T-helper 2 cell (primary cell): ENCODE data around the gene PTPRG.

ENCODE experiments used
- DNase-seq, 5 experiments: peaks; one replicate each; pipeline versions ENCODE4 v3.0.0 to v3.0.0-alpha.2; 2012 to 2022

PTPRG gene

GRCh38 chr3:61620073-61620472 lies 58.7 kb downstream of the PTPRG start:
- no peak for DNase-seq

DNA sequence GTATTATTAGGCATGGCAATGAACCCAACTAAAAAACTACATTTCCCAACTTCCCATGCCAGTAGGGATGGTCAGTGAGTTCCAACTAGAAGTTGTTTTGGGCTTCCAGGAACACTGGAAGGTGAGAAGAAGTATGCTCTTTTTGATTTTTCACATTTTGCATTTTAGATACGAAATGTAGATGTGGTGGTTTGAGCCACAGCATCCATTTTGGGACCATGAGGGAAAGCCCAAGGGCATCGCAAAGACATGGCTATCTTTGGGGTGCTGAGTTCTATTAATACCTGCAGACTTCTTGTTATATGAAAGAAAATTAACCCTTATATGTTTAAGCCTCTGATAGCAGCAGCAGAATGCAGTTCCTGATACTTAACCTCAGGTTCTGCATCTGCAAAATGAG lies 62.9 kb downstream of the PTPRG start:
- no peak for DNase-seq

DNA sequence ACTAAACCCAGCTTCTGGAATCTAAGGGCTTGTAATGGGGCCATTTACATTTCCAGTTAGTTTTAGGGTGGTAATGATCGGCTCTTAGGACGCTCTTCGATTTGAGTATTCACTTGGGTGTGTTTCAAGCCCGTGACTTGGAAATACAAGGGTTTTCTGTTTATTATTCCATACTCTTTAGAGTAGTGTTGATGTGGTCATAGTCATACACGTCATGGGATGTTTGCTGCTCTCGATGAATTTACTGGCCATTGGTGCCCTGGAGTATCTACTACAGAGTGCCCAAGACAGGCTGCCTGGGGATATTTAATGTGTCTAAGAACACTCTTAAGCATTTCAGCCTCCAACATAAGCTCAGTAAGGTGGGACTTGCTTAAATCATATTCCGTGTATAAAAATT lies 64.1 kb downstream of the PTPRG start:
- no peak for DNase-seq

- DNase-seq, result no peak
Observed at GRCh38 chr3:61626484-61626883, 65.1 kb downstream of the PTPRG start.

GRCh38 chr3:61627768-61628185 lies 66.4 kb downstream of the PTPRG start:
- DNase-seq, result no peak

DNA sequence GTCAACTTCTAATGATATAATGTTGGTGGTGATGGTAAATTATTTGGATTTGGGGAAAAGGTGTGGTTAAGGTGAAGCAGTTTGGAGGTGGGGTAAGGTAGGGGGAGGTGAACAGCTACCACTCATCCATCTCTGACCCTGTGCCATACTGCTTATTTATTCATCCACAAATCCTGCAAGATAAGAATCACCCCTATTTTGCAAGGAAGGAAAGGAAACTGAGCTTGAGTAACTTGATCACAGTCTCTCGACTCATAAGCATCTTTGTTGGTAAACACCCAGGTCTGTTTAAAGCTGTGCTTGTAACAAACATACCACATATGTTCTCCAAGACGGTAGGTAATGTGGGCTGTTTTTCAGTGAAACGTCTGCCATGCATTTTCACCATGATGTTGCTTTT lies 67.3 kb downstream of the PTPRG start:
- DNase-seq, result no peak

DNA sequence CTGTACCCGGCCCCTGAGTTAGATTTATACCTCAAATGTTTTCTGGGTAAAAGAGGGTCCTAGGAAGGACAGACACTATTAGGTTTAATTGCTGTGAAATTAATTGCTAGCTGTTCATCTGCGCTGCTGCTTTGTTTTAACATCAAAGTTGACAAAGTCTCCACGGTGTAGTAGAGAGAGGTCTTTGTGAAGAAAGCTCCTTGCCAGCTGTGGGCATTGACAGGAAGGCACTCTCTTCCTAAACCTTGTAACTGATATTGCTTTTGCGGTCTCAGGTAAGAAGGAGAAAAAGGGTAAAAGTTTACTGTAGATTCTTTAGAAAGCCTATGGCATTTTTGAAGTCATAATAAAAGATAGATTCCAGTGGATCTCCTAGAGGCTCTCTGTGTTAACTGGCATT lies 68.1 kb downstream of the PTPRG start:
- no peak for DNase-seq

- no peak for DNase-seq
Observed at GRCh38 chr3:61631108-61631769, 69.9 kb downstream of the PTPRG start.

DNA sequence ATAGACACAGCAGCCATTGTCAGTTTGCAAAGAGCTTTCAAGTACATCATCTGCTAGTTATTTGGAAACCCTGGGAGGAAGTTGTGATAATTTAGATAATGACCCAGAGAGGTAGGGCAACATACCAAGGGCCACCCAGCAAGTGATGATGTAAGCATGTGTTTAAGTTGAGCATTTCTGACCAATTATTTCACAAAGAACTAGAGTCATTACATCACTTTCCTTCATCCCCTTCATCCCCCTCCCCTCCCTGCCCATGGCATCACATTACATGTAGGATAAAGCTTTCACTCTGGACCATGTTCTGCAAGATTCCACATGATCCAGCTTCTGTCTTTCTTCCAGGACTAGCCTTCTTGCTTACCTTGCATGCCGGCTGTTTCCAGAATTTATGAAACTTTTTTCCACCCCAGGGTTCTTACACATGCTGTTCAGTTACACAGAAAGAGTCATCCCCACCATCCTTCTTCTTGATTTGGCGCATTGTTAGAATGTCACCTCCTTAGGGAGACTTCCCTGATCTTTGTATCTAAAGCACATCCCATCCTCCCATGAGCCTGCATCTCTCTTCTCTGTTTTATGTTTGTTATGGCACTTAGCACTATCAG lies 71.3 kb downstream of the PTPRG start:
- no peak for DNase-seq

GRCh38 chr3:61634678-61635077 lies 73.3 kb downstream of the PTPRG start:
- DNase-seq, result no peak

DNA sequence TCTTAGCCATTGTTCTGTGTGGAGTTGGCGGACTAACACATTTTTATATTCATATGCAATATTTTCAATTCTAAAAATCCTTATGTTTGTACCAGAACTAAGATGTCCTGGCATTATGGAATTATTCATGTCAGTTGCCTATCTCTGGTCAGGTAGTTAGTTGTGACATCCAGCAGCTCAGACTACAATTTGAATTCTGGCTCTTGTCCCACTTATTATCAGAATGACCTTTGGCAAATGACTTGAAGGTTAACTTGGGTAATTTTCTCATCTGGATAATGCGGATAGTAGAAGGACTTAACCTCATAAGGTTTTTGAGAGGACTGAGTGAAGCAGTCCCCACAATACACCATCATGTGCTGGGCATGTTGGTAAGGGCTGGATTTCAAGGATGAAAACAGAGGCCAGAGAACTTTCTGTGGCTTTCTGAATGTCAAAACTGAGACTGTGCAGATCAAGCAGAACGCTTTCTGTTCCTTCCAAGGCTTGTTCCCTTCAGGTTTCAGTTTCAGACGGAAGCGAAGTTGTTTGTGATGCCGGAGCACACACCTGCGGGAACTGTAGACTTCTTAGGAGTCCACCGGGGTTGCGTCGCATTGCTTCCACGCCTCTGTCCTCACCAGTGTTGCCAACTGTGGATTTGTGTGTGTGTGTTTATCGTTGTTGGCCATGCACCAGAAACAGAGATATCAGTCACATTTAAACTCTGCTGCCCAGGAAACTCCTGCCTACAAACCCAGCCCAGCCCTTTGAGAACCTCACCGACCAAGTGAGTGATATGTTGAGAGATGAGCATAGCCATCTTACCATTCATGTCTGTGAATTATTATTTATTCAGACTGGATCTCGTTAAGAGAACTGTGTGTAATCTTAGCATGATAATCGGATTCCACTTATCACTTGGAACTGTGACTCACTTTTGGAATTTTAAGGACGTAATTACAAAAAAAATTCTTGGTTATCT lies 76.0 kb downstream of the PTPRG start:
- no peak for DNase-seq

DNA sequence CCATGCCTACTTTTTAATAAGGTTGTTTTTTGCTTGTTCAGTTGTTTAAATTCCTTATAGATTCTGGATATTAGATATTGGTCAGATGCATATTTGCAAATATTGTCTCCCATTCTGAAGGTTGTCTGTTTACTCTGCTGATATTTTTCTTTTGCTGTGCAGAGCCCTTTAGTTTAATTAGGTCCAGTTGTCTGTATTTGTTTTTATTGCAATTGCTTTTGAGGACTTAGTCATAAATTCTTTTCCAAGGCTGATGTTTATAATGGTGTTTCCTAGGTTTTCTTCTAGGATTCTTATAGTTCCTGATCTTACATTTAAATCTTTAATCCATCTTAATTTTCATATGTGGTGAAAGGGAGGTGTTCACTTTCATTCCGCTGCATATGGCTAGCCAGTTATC lies 77.4 kb downstream of the PTPRG start:
- no peak for DNase-seq

DNA sequence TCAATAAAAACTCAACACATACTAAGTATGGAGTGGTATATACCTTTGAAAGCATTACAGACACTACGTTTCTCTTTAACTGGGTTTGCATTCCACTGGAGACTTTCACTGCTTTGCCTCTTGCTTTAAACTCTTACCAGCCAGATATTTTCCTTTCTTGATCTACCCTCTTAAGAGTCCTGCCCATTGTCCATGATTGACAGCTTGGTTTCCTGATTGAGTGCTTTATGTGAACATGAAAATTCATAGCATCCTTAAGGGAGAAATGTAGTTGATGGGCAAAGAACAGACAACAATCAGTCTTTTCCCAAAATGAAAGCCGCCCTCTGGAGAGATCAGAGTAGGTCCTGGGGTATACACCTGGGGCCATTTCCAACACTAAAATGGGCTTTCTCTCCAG lies 78.6 kb downstream of the PTPRG start:
- no peak for DNase-seq

- DNase-seq, result no peak
Observed at GRCh38 chr3:61645148-61645547, 83.8 kb downstream of the PTPRG start.

GRCh38 chr3:61646360-61646759 lies 85.0 kb downstream of the PTPRG start:
- no peak for DNase-seq

DNA sequence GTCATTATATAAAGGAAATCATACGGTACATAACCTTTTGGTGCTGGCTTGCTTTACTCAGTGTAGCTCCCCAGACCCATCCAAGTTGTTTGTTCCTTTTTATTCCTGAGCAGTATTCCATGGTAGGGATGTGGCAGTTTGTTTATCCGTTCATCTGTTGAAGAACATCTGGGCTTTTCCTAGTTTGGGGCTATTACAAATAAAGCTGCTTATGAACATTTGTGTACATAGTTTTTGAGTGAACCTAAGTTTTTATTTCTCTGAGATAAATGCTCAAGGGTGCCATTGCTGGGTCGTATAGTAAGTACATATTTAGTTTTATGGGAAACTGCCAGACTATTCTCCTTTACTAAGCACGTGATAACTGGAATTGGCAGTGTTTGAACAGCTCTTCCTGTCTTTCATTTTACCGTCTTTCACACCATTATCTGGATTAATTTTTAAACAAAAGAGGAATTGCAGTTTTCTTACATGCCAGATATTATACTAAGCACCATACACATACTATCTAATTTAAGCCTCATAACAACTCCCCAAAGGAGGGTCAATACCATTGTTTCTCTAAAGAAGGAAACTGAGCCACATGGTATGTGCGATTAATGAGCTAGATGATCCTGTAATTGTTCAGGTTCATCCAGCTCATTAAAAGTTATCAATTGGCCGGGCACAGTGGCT lies 85.6 kb downstream of the PTPRG start:
- DNase-seq, result no peak

- DNase-seq, result no peak
Observed at GRCh38 chr3:61648481-61648880, 87.1 kb downstream of the PTPRG start.

- DNase-seq, result no peak
Observed at GRCh38 chr3:61649381-61650170, 88.2 kb downstream of the PTPRG start.

- no peak for DNase-seq
Observed at GRCh38 chr3:61650276-61650675, 88.9 kb downstream of the PTPRG start.

DNA sequence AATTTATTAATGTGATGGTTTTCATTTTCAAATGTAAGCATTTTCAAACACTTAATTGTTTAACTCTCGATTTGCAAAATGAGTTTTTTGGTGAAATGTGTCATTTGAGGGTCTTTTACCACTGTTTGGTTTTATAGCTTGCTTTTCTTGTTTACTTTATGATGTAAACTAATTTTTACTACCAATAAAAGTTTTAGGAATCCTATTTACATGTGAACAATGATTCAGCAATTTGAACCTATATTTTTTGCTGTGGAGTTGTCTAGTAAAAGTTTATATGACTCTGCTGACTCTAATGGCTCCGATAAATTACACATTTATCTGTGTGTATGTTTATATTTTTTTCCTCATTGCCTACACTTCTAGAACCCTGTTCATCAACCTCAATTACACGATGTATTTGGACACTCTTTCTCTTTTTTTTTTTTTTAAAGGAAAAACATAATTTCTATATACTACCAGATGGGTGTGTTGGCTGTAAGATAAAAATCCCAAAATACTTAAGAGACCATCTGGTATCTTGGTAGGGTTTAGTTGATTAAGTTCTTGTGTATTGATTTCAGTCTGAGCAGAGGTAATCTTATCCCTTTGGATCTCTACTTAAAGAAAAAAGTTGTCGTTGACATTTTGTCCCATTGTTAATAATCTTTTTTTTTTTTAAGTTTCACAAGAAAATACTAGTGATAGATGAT lies 89.5 kb downstream of the PTPRG start:
- no peak for DNase-seq

DNA sequence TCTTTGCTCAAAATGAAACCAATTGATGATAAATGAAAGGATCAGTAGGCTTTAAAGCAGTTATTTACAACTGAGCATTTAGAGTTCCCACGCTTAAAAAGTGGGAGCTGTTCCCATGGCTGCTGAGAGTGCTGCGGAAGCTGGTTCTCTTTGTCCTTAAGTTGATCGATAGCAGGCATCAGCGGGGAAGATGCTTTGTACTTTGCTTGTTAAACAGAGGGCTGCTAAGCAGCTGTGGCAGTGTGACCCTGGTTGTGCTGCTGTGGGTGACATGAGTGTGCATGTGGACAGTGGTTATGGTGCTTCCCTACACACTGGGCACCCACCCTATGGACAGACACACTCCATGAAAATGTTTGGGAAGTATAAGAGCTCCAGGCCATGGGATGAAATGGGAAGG lies 96.3 kb downstream of the PTPRG start:
- DNase-seq, result no peak

DNA sequence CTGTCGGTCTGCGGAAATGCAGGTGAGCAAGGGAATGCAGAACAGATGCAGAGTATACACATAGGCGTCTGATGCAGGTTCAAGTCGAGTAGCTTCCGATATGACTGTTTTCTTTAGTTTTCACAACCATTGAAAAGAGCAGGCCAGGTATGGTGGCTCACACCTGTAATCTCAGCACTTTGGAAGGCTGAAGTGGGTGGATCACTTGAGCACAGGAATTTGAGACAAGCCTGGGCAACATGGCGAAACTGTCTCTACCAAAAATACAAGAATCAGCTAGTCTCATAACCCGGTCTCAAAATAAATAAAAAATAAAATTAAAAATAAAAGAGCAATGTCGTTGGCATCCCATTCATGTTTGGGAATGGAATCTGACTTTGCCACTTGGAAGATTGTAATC lies 101.5 kb downstream of the PTPRG start:
- DNase-seq, result no peak
